Measurements from ENCODE around the gene NSUN5. TPM values are rescaled to one million over a fixed set of nuclear protein-coding genes. Genes with fewer than 3 reads are reported as not detected.
"Not testable (repeated sequence)": the region's sequence is repeated elsewhere in the genome, so short reads cannot be mapped to it uniquely, and the experiment has no call there.

The NSUN5 gene
- total and polyA plus RNA-seq, 2 experiments from 2014 or later, result 22.6 to 30.6 TPM

DNA sequence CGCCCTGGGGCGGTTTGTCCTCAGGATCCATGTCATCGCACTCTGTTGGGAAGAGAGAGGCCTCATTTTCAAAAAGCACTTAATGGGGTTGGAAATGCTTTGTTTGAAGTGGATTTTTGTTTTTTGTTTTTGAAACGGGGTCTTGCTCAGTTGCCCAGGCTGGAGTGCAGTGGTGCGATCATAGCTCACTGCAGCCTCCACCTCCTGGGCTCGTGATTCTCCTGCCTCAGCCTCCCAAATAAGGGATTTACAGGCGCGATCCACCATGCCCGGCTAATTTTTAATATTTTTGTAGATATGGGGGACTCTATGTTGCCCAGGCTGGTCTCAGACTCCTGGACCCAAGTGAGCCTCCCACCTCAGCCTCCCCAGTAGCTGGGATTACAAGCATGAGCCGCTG lies 20.1 kb upstream of the NSUN5 start:
- Histone ChIP-seq H3K79me2 (no peaks in the 10 kb centered on the region), H4K20me1 (ENCODE audit: insufficient read depth, poor library complexity, severe bottlenecking) (no peaks in the 10 kb centered on the region), H3K36me3 (replicated peaks; ENCODE audit: insufficient read depth, low read depth) (no peaks in the 10 kb centered on the region), H3K27ac (no peak overlapping the region), H3K4me1 (ENCODE audit: insufficient read depth) (peaks cover 15% of the 10 kb centered on the region), H3K4me2 (no peak overlapping the region), H3K4me3 (no peak overlapping the region), H2AFZ (no peak overlapping the region), H3K9me3 (ENCODE audit: low read depth) (no peaks in the 10 kb centered on the region), H3K9me2 (replicated peaks; ENCODE audit: insufficient read depth) (no peaks in the 10 kb centered on the region), H3K27me3 (no peaks in the 10 kb centered on the region)
- TF ChIP-seq EZH2phosphoT487 (IDR thresholded peaks at IDR 0.05; ENCODE audit: low read depth, severe bottlenecking, unreplicated experiment), result no peak
- TF ChIP-seq, protein P1, sequence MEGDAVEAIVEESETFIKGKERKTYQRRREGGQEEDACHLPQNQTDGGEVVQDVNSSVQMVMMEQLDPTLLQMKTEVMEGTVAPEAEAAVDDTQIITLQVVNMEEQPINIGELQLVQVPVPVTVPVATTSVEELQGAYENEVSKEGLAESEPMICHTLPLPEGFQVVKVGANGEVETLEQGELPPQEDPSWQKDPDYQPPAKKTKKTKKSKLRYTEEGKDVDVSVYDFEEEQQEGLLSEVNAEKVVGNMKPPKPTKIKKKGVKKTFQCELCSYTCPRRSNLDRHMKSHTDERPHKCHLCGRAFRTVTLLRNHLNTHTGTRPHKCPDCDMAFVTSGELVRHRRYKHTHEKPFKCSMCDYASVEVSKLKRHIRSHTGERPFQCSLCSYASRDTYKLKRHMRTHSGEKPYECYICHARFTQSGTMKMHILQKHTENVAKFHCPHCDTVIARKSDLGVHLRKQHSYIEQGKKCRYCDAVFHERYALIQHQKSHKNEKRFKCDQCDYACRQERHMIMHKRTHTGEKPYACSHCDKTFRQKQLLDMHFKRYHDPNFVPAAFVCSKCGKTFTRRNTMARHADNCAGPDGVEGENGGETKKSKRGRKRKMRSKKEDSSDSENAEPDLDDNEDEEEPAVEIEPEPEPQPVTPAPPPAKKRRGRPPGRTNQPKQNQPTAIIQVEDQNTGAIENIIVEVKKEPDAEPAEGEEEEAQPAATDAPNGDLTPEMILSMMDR (IDR thresholded peaks at IDR 0.05; ENCODE audit: poor library complexity), result no peak
- no peak for TF ChIP-seq EZH2 (IDR thresholded peaks at IDR 0.05; ENCODE audit: borderline replicate concordance)
- 96% methylated on average over 10 of the region's 10 CpGs for WGBS (ENCODE audit: low lambda C conversion rate, missing lambda C conversion rate)
- DNase-seq (ENCODE audit: low spot score), result no peak

DNA sequence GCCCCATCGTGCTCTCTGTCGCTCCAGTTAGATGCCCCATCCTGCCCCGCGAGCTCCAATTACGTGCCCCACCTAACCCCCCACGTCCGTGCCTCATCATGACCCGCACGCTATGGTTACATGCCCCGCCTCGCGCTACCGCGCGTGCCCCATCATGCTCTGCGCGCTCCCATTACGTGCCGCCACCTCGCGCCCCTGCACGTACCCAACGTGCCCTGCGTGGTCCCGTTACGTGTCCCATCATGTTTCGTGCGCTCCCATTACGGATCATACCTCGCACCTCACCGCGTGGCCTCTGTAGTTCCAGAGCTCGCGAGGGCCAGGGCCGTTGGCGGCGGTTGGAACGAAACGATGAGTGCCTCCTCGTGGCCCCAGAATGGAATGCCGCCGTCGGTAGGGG lies 19.3 kb upstream of the NSUN5 start, which contains the start of the genes FKBP6 and TRIM50:
Gene FKBP6, plus strand, starts transcription at position 240 of the 400 bp plus-strand sequence. CDS start 268 bp downstream, outside the sequence.
Gene TRIM50, minus strand, starts transcription at position 161 of the 400 bp plus-strand sequence. CDS start 3,295 bp downstream, outside the sequence.
- H3K79me2 ChIP-seq; H3K36me3 ChIP-seq (replicated peaks; ENCODE audit: insufficient read depth, low read depth); H3K27ac ChIP-seq; H3K27me3 ChIP-seq; H4K20me1 ChIP-seq (ENCODE audit: insufficient read depth, poor library complexity, severe bottlenecking); DNase-seq (ENCODE audit: low spot score); H3K4me3 ChIP-seq; H2AFZ ChIP-seq; H3K9me2 ChIP-seq (replicated peaks; ENCODE audit: insufficient read depth); H3K4me2 ChIP-seq; H3K9me3 ChIP-seq (ENCODE audit: low read depth): not testable (repeated sequence)
- WGBS (ENCODE audit: low lambda C conversion rate, missing lambda C conversion rate), result over 99% methylated on average over 33 of the region's 43 CpGs
- peaks cover 16% of the 10 kb centered on the region for H3K4me1 ChIP-seq (ENCODE audit: insufficient read depth)

DNA sequence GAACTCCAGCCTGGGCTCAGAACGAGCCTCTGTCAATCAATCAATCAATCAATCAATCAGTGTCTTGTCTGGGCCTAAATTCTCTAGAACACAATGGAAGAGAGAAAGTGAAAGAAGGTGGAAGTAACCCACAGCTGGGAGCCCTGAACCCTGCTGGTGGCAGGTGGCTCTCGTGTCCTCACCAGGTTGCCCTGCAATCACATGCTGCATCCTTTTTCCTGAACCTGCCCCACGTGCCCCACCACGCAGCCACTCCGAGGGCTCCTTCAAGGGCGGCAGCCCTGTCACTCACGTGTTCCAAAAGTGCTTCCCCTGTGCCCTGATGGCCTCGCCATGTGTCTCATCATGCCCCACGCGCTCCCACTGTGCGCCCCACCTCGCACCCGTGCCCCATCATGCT lies 18.8 kb upstream of the NSUN5 start:
- peaks cover 16% of the 10 kb centered on the region for H3K4me1 ChIP-seq (ENCODE audit: insufficient read depth)
- WGBS (ENCODE audit: low lambda C conversion rate, missing lambda C conversion rate), result 93% methylated on average over 8 of the region's 13 CpGs
- H3K27me3 ChIP-seq; H2AFZ ChIP-seq; DNase-seq (ENCODE audit: low spot score); H4K20me1 ChIP-seq (ENCODE audit: insufficient read depth, poor library complexity, severe bottlenecking); H3K27ac ChIP-seq; H3K4me3 ChIP-seq; H3K9me3 ChIP-seq (ENCODE audit: low read depth); H3K79me2 ChIP-seq; H3K9me2 ChIP-seq (replicated peaks; ENCODE audit: insufficient read depth); H3K36me3 ChIP-seq (replicated peaks; ENCODE audit: insufficient read depth, low read depth); H3K4me2 ChIP-seq: not testable (repeated sequence)

DNA sequence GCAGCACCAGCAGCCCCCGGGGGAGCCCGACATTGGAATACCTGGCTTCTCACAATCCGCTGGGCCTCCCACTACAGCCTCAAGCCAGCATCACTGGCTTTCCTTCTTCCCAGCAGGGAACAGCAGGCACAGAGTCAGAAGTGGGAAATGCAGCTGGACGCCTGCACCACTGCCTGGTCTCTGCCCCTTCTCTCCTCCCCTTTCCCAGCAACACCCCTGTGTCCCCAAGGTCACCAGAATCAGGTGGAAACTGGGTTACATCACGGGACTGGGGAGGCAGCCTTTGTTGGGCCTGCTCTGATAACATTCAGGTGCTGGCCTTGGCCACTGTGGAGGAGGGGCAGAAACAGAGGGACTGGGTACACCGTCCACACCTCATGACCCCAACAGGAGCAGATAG lies 16.8 kb upstream of the NSUN5 start:
- H3K36me3 ChIP-seq (replicated peaks; ENCODE audit: insufficient read depth, low read depth); H3K27me3 ChIP-seq; H3K9me3 ChIP-seq (ENCODE audit: low read depth); H3K79me2 ChIP-seq; H3K4me3 ChIP-seq; H4K20me1 ChIP-seq (ENCODE audit: insufficient read depth, poor library complexity, severe bottlenecking); H3K9me2 ChIP-seq (replicated peaks; ENCODE audit: insufficient read depth); H2AFZ ChIP-seq; H3K4me2 ChIP-seq; H3K27ac ChIP-seq: not testable (repeated sequence)
- H3K4me1 ChIP-seq (ENCODE audit: insufficient read depth), result peaks cover 10% of the 10 kb centered on the region
- WGBS (ENCODE audit: low lambda C conversion rate, missing lambda C conversion rate), result 72% methylated on average over 6 of the region's 6 CpGs
- DNase-seq (ENCODE audit: low spot score), result peak; percentile 55

DNA sequence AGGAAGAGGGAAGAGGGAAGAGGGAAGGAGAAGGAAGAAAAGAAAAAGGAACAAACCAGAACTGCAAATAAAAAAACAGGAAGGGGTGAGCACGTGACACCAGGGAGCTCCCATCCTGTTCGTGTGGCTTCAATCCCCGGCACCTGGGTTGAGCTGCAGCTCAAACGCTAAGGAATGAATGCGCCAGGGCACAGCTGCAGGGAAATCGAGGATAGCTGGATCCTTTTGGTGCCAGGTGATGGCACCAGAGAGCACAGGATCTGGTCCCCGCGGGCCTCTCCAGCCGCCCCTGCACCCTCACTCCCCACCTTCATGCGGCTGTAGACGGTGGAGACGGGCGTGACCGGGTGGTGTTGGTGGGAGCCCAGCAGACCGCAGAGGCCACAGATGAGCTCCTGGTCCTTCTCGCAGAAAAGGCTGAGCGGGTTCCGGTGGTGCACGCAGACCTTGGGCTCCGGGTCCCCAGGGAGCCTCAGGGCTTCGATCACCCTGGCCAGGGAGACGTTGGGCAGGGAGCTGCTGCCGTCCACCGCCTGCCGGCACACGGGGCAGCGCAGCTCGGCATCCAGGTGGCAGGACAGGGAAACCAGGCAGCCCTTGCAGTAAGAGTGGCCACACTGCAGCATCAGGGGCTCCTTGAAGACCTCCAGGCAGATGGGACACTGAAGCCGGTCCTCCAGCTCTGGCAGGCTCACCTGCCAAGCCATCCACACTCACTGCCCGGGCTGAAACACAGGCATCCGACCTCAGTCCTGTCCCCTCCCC lies 15.6 kb upstream of the NSUN5 start:
- not testable (repeated sequence) for H3K27ac ChIP-seq; H3K27me3 ChIP-seq; H3K9me2 ChIP-seq (replicated peaks; ENCODE audit: insufficient read depth); H3K79me2 ChIP-seq; H3K4me1 ChIP-seq (ENCODE audit: insufficient read depth); H3K4me3 ChIP-seq; H3K36me3 ChIP-seq (replicated peaks; ENCODE audit: insufficient read depth, low read depth); H3K9me3 ChIP-seq (ENCODE audit: low read depth); H4K20me1 ChIP-seq (ENCODE audit: insufficient read depth, poor library complexity, severe bottlenecking)
- peak; percentile 77 for DNase-seq (ENCODE audit: low spot score)
- Histone ChIP-seq H2AFZ (peak overlapping the region; percentile 29), H3K4me2 (peak overlapping the region; percentile 72)
- WGBS (ENCODE audit: low lambda C conversion rate, missing lambda C conversion rate), result 29% methylated on average over 31 of the region's 31 CpGs
- TF ChIP-seq, protein P1 (IDR thresholded peaks at IDR 0.05; ENCODE audit: poor library complexity), result peak; percentile 59

DNA sequence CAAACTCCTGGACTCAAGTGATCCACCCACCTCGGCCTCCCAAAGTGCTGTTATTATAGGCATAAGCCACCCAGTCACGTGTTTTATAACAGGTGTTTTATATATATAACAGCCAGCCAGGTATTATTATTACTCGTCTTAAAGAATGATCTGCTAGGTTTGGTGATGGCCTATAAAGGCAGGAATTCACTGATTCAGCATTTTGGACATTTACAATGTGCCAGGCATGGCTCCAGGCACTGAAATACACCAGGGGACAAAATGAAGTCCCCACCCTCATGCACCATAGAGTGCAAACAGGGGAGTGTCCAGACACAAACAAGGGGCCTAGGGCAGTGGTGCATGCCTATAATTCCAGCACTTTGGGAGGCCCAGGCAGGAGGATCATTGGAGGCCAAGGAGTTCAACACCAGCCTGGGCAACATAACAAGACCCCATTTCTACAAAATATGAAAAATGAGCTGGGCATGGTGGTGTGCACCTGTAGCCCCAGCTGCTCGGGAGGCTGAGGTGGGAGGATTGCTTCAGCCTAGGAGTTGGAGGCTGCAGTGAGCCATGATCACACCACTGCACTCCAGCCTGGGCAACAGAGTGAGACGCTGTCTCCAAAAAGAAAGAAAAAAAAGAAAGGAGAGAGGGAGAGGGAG lies 14.9 kb upstream of the NSUN5 start:
- H4K20me1 ChIP-seq (ENCODE audit: insufficient read depth, poor library complexity, severe bottlenecking); H3K79me2 ChIP-seq; H3K9me3 ChIP-seq (ENCODE audit: low read depth); H3K27ac ChIP-seq; H3K4me3 ChIP-seq; H3K4me1 ChIP-seq (ENCODE audit: insufficient read depth); H3K27me3 ChIP-seq; DNase-seq (ENCODE audit: low spot score); H3K9me2 ChIP-seq (replicated peaks; ENCODE audit: insufficient read depth); H3K36me3 ChIP-seq (replicated peaks; ENCODE audit: insufficient read depth, low read depth): not testable (repeated sequence)
- Histone ChIP-seq H2AFZ (peak overlapping the region; percentile 29), H3K4me2 (peak overlapping the region; percentile 72)
- WGBS (ENCODE audit: low lambda C conversion rate, missing lambda C conversion rate), result 89% methylated on average over 5 of the region's 5 CpGs

DNA sequence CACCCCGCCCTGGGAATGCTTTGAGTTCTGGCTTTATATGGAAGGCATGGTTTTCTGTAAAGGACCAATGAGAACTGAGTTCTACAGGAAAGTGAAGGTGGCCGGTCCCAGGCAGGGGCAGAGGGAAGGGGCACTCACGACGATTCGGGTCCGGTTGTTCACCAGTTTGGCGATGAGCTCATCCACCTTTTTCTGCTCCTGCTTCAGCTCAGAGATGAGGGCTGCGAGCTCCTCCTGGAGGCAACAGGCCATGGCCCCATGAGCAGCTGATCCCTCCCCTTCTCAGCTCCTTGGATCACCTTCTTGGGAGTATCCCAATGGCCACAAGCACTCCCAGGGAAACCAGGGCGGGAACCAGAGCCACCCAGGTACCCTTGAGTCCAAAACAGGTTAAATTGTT lies 11.4 kb upstream of the NSUN5 start:
- H2AFZ ChIP-seq; H3K9me3 ChIP-seq (ENCODE audit: low read depth); H3K4me2 ChIP-seq; H3K4me1 ChIP-seq (ENCODE audit: insufficient read depth); H3K36me3 ChIP-seq (replicated peaks; ENCODE audit: insufficient read depth, low read depth); H4K20me1 ChIP-seq (ENCODE audit: insufficient read depth, poor library complexity, severe bottlenecking); H3K27ac ChIP-seq; H3K9me2 ChIP-seq (replicated peaks; ENCODE audit: insufficient read depth); H3K79me2 ChIP-seq; H3K27me3 ChIP-seq; DNase-seq (ENCODE audit: low spot score); H3K4me3 ChIP-seq: not testable (repeated sequence)
- 92% methylated on average over 9 of the region's 9 CpGs for WGBS (ENCODE audit: low lambda C conversion rate, missing lambda C conversion rate)
